ENCODE data around the gene HIVEP3.

- TF ChIP-seq CTCF (IDR thresholded peaks at IDR 0.05) (no peak), POLR2A (IDR thresholded peaks at IDR 0.05) (no peak)
Measured at GRCh38 chr1:41663671-41664400, 254.9 kb downstream of the HIVEP3 start.

Measured in esophagus squamous epithelium (tissue), 4 donors.